ENCODE results near the gene LGI4. TPM values are rescaled to one million over a fixed set of nuclear protein-coding genes. Genes with fewer than 3 reads are reported as not detected.

Gene LGI4
- total RNA-seq, 1 experiment from 2014 or later: 0.32 TPM

DNA sequence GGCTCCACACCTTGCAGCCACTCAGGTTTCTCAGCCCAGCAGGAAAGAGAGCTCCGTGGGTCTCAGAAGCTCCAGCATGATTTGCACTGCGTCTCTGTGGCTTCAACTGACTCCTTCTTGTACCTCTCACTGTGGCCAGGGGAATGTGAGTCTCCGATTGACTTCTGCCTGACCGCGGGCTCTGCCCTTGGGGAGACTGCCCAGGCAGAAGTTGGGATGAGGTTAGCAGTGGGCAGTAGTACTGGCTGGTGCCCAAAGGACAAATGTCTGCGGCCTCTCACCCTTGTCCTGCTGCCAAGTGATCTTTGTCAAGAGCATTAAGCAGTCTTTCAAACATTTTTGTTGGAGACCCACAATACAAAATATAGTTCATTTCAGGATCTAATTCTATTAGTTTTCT is 53.7 kb downstream of the LGI4 start:
- Histone ChIP-seq H3K9me3 (ENCODE audit: control insufficient read depth in 1 of 2, insufficient read depth in 1 of 2, low read depth in 1 of 2, low read length in 2 of 2) (no peaks in the 10 kb centered on the region), H3K4me3 (replicated peaks in 1 of 2; ENCODE audit: low read depth in 1 of 2, low read length in 2 of 2) (no peak overlapping the region), H3K4me1 (ENCODE audit: control insufficient read depth in 1 of 2, insufficient read depth in 2 of 2, low read length in 2 of 2) (no peaks in the 10 kb centered on the region), H3K9ac (ENCODE audit: low read length) (no peak overlapping the region), H3K79me2 (ENCODE audit: insufficient read depth, low read length) (no peaks in the 10 kb centered on the region), H4K20me1 (ENCODE audit: insufficient read depth) (no peaks in the 10 kb centered on the region), H3K27ac (ENCODE audit: low read depth, low read length) (no peak overlapping the region), H3K27me3 (ENCODE audit: insufficient read depth, low read length) (no peaks in the 10 kb centered on the region), H2AFZ (ENCODE audit: low read depth, low read length, poor library complexity, severe bottlenecking) (no peak overlapping the region), H3K4me2 (ENCODE audit: low read length) (no peak overlapping the region), H3K9me2 (ENCODE audit: insufficient read depth) (no peaks in the 10 kb centered on the region), H3K36me3 (ENCODE audit: control insufficient read depth in 1 of 2, insufficient read depth in 2 of 2, low read length in 2 of 2) (no peaks in the 10 kb centered on the region)
- ATAC-seq (no peak), DNase-seq (ENCODE audit: low read depth, low spot score) (no peak)
- no peak for TF ChIP-seq POLR2A (IDR thresholded peaks at IDR 0.05; ENCODE audit: borderline replicate concordance, extremely low read depth, insufficient read depth, insufficient read length)
- TF ChIP-seq, protein P1, sequence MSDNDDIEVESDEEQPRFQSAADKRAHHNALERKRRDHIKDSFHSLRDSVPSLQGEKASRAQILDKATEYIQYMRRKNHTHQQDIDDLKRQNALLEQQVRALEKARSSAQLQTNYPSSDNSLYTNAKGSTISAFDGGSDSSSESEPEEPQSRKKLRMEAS (IDR thresholded peaks at IDR 0.05): no peak
- no peak for TF ChIP-seq EZH2phosphoT487 (IDR thresholded peaks at IDR 0.05; ENCODE audit: borderline replicate concordance)
- no peak for TF ChIP-seq EZH2 (IDR thresholded peaks at IDR 0.05)
- TF ChIP-seq, protein P2, sequence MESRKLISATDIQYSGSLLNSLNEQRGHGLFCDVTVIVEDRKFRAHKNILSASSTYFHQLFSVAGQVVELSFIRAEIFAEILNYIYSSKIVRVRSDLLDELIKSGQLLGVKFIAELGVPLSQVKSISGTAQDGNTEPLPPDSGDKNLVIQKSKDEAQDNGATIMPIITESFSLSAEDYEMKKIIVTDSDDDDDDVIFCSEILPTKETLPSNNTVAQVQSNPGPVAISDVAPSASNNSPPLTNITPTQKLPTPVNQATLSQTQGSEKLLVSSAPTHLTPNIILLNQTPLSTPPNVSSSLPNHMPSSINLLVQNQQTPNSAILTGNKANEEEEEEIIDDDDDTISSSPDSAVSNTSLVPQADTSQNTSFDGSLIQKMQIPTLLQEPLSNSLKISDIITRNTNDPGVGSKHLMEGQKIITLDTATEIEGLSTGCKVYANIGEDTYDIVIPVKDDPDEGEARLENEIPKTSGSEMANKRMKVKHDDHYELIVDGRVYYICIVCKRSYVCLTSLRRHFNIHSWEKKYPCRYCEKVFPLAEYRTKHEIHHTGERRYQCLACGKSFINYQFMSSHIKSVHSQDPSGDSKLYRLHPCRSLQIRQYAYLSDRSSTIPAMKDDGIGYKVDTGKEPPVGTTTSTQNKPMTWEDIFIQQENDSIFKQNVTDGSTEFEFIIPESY (IDR thresholded peaks at IDR 0.05; ENCODE audit: extremely low read depth, insufficient replicate concordance, low read length): no peak
- TF ChIP-seq EGR1 (IDR thresholded peaks at IDR 0.05; ENCODE audit: low read depth): no peak
- TF ChIP-seq JUND (IDR thresholded peaks at IDR 0.05): no peak
- TF ChIP-seq ZNF274 (IDR thresholded peaks at IDR 0.05; ENCODE audit: low read depth, low read length): no peak
- no peak for TF ChIP-seq SRF (IDR thresholded peaks at IDR 0.05; ENCODE audit: low read depth)
- TF ChIP-seq, protein P3, sequence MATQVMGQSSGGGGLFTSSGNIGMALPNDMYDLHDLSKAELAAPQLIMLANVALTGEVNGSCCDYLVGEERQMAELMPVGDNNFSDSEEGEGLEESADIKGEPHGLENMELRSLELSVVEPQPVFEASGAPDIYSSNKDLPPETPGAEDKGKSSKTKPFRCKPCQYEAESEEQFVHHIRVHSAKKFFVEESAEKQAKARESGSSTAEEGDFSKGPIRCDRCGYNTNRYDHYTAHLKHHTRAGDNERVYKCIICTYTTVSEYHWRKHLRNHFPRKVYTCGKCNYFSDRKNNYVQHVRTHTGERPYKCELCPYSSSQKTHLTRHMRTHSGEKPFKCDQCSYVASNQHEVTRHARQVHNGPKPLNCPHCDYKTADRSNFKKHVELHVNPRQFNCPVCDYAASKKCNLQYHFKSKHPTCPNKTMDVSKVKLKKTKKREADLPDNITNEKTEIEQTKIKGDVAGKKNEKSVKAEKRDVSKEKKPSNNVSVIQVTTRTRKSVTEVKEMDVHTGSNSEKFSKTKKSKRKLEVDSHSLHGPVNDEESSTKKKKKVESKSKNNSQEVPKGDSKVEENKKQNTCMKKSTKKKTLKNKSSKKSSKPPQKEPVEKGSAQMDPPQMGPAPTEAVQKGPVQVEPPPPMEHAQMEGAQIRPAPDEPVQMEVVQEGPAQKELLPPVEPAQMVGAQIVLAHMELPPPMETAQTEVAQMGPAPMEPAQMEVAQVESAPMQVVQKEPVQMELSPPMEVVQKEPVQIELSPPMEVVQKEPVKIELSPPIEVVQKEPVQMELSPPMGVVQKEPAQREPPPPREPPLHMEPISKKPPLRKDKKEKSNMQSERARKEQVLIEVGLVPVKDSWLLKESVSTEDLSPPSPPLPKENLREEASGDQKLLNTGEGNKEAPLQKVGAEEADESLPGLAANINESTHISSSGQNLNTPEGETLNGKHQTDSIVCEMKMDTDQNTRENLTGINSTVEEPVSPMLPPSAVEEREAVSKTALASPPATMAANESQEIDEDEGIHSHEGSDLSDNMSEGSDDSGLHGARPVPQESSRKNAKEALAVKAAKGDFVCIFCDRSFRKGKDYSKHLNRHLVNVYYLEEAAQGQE (IDR thresholded peaks at IDR 0.05; ENCODE audit: low read depth): no peak
- TF ChIP-seq SIN3A (IDR thresholded peaks at IDR 0.05; ENCODE audit: low read depth): no peak
- TF ChIP-seq CEBPB (IDR thresholded peaks at IDR 0.05; ENCODE audit: low read depth): no peak
- no peak for TF ChIP-seq FOSL1 (IDR thresholded peaks at IDR 0.05; ENCODE audit: low read depth)
- TF ChIP-seq SP1 (IDR thresholded peaks at IDR 0.05; ENCODE audit: low read depth): no peak
- TF ChIP-seq, protein P4, sequence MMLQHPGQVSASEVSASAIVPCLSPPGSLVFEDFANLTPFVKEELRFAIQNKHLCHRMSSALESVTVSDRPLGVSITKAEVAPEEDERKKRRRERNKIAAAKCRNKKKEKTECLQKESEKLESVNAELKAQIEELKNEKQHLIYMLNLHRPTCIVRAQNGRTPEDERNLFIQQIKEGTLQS (IDR thresholded peaks at IDR 0.05): no peak
- TF ChIP-seq TCF7L2 (IDR thresholded peaks at IDR 0.05; ENCODE audit: borderline replicate concordance, extremely low read depth, insufficient read depth, insufficient read length): no peak
- CTCF ChIA-PET: no interaction called here
- RAD21 ChIA-PET (ENCODE audit: low non-redundant PET in 1 of 2, low total read pairs in 2 of 2, uncharacterized antibody in 2 of 2, unreplicated experiment in 2 of 2): no interaction called here
- no TSS peak for BruUV-seq (replicated peaks)
- intact Hi-C loops (cut with micrococcal nuclease): no loop called here
- POLR2A ChIA-PET: no interaction called here
